Stimulated activated CD8-positive, alpha-beta memory T cell treated with anti-CD3 and anti-CD28 coated beads, Interleukin-15, amount 100 ng/mL, for 1 hour (primary cell): Measurements from ENCODE around the gene FBXW8.

Experiments
- DNase-seq: peaks from one replicate; pipeline ENCODE4 v3.0.0-alpha.2; 2020; ENCODE audit warnings: low read depth

FBXW8 gene

GRCh38 chr12:116990971-116991966 is 80.5 kb downstream of the FBXW8 start:
- no peak for DNase-seq

- no peak for DNase-seq
These were observed 85.3 kb downstream of the FBXW8 start for GRCh38 chr12:116996093-116996492.

DNA sequence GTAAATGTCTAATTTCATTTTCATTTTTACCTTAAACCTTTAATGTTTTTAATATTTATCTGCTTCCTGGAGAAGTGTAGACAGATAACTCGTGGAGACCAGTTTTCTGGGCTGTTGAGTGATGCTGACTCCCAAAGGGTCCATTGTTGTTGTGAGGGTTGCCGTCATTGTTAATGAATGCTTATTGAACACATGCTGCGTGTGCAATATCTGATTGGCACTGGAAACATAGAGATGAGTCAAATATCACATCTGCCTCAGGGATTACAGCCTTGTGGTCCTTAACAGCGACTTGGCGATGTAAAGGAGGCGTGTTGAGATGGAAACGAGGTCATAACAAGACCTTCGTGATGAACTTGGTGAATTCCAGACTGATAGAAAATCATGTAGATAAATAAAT is 85.9 kb downstream of the FBXW8 start:
- DNase-seq = no peak

DNA sequence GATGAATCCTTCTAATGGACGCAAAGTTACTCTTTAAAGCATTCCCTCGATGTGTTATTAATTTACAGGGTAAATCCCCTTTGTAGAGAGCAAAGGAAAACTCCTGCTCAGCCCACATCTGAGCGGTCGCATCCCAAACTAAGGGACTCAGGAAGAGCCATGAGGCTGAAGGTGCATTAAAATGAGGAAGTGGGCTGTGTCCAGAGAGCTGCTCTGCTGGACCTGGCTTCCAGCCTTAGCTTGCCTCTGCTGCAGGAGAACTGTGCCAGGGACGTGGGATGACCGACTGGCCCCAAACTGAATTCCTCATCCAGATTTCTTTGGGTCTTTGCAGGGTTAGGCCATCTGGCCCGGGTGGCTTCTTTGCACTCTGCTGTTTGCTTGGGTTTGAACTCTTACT is 88.3 kb downstream of the FBXW8 start:
- DNase-seq = no peak

GRCh38 chr12:117000316-117000715 is 89.6 kb downstream of the FBXW8 start:
- no peak for DNase-seq

- no peak for DNase-seq
These were observed 91.5 kb downstream of the FBXW8 start for GRCh38 chr12:117002051-117002817.

DNA sequence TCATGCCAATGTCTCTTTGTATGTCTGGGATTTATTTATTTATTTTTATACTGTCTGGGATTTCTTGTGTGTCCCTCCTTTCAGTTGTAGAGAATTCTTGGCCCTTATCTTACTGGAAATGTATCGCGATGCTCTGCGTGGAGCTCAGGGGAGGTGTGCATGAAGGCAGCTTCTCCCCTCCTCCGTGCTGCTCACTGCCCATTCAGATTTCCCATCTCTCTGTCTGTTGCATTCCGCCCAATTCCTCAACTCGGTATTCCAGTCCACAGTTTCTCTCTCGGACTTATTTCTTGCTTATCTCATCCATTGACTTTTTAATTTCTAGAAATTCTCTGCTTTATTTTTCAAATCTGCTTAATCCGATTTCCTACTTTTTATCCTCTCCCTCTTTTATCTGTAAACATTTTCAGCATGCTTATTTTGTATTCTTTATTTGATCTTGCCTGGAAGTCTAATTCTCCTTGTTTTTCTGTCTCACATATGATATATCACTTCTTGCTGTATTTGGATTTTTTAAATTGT is 93.2 kb downstream of the FBXW8 start:
- no peak for DNase-seq

DNA sequence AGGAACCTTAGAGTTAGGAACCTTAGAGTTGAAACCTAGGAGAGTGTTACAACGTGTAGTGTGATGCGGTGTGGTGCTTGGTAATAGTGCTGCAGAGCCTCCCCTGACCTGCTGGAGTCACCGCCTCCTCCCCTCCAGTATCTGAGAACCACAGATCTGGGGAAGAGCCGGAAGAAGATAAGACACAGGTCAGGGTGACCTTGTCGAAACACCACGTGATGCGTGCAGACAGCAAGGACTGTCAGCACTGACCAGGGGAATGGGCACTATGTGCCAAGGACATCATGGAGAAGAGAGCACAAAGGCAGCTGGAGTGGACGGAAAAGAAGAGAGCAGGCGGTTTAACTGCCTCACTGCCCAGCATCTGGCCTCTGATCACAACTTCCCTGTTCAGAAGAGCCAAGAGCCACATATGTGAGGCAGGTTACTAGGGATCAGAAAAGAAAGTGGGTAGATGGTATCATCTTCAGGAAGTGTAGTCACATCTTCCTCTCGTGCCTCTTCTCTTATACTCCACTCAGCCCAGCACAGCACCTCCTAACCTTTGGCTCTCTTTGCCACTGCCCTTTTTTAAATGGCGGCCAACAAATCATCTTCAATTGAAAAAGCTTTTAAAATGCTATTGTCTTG is 94.8 kb downstream of the FBXW8 start:
- no peak for DNase-seq

DNA sequence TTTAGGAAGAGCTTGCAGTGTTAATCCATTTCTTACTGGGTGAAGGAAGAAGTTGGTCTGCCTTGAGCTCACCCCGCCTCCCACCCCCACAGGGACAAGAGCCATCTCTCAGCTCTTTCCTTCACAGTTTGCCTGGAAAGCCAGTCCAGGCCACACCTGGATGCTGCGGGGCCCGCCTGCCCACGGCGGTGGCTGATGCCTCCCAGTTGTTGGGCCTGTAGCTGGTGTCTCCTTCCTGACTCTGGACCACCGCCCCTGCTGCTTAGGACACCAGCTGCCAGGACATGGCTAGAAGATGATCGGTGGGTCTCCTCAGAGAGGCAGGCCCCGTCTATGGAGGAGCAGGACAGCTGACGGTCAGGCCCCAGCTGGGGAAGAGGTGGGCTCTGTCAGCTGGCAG is 95.6 kb downstream of the FBXW8 start:
- DNase-seq = no peak

DNA sequence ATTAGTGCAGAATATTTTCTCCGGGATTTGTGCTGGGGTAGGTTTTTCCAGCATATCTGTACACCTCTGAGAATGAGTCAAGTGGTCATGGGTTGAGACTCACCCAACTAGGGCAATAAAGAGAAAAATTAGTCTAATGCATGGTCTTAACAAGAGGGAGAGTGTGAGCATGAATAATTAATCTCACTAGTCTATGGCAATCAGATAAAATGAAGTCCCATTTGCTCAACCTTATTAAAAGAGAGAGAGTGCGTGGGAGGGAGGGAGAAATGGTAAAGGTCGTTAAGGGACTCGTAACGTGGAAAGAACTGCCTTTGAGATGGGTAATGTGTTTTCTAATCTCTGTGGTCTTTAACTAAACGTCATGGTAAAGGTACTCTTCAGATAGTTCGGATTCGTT is 96.8 kb downstream of the FBXW8 start:
- no peak for DNase-seq

- no peak for DNase-seq
These were observed 99.0 kb downstream of the FBXW8 start for GRCh38 chr12:117009759-117010158.

DNA sequence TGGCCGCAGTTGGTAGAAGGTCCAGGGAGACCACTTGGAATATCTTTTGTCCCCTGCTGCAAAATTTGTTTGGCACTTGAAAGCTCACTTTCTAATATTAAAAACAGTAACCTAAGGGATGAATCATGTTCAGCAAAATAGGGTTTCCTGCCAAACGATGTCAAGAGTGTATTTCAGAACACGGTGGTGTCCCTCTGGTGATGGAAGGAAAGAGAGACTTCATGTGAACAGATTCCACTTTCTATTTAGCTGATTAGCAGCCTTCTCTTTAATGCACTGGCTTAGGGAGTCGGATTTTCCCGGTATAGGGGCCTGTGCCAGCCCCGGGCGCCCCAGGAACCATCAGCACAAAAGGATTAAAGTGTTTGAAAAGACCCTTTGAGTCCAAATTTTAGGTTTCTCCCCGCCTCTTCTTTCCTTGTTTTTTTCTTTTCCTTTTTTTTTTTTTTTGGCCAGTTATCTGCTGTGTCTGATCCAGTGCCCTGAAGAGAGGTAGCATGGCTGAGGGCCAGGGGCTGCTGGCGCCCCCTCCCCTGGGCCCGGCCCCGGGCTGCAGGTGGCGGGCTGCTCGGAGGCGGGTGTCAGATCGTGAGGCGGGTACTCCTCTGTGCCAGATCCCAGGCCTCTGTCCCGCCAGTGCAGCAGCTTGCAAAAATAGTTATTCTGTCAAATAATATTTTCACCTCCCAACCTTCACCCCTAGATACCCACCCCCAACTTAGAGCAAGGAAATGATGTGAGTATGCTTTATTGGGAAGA is 100.1 kb downstream of the FBXW8 start:
- no peak for DNase-seq

DNA sequence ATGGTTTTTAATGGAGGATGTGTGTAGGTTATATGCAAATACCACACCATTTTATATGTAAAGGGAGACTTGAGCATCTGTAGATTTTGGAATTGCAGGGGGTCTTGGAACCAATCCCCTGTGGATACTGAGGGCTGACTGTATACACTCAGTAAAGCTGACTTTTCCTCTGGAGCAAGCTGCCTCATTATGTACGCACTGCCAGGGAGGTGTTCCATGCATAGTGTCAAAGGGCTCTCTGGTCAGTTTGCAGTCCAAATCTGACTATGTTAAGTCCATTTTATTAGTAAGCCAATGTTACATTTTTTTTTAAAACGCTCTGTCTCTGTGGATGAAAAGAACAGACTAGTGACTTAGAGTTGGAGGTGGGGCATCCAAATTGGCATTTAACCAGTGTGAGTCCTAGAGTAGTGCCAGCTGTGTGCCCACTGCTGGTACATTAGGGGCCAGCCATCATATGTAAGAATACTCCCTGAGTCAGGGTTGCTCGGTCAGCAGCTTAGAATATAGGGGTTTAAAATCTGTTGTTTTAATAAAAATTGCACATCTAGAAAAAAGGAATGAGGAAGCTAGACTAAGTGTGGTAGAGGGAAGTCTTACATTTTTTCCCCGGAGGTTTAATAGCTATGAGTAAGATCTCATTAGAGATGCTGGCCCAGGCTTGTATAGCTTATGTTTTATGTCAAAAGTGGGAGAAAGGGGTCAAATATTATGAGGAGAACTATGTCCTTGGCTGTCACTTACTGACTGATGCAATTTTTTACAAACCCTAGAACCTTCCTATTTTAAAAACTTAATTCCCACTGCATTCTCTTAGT is 101.4 kb downstream of the FBXW8 start:
- no peak for DNase-seq

DNA sequence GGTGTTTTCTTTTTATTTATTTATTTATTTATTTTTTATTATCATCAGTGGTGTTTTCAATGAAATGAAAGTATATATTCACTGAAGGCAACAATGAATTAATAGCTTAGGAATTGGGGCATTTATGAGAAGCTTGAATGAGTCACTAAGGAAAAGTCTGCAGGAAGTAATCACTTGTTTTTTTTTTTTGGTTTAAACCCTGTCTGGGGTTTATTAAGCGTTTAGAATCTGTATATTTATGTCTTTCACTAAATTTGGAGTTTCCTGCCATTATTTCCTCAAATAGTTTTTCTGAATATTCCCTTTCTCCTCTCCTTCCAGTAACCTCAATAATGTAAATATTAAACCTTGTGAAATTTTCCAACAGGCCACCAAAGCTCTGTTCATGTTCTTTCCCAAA is 103.0 kb downstream of the FBXW8 start:
- no peak for DNase-seq

DNA sequence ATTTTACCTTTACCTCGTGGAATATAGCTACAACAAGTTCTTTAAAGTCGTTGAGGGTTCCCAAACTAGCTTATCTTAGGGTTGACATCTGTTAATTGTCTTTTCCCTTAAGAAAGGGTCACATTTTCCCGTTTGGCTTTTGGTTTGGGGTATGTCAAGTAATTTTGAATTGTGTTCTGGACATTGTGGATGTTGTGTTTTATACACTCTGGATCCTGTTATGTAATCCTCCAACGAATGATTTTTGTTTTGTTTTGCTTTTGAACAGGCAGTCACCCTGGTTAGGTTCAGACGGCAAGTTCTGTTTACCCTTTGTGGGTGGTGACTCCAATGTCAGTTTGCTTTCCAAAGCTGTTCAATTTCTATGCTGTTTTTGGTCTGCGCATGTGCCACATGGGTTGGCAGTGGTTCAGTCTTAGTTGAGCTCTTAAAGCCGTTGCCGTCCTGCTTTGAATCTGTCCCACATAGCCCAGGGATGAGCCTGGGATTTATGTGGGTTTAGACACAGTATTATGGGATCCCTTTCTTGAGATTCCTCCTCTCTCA is 103.7 kb downstream of the FBXW8 start:
- no peak for DNase-seq

DNA sequence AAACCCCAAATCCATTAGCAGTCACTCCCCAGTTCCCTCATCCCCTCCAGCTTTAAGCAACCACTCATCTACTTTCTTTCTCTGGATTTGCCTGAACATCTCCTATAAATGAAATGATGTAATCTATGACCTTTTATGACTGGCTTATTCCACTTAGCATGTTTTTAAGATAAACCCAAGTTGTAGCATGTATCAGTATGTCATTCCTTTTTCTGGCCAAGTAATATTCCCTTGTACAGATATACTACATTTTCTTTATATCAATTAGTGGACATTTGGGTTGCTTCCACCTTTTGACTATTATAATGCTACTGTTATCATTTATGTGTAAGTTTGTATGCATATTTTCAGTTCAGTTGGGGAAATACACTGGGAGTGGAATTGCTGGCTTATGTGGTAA is 105.1 kb downstream of the FBXW8 start:
- no peak for DNase-seq

- no peak for DNase-seq
These were observed 107.1 kb downstream of the FBXW8 start for GRCh38 chr12:117017807-117018206.

GRCh38 chr12:117018276-117018675 is 107.5 kb downstream of the FBXW8 start:
- DNase-seq = no peak

GRCh38 chr12:117018685-117019084 is 107.9 kb downstream of the FBXW8 start:
- no peak for DNase-seq

- no peak for DNase-seq
These were observed 109.1 kb downstream of the FBXW8 start for GRCh38 chr12:117019866-117020265.
